ENCODE measurements around the gene TANGO2.

TANGO2 gene

GRCh38 chr22:20080776-20081654, 60.1 kb downstream of the TANGO2 start:
- no peak for TF ChIP-seq CTCF (IDR thresholded peaks at IDR 0.05; ENCODE audit: extremely low read depth, insufficient read depth, missing control alignments)
- DNase-seq (ENCODE audit: low spot score): peak; percentile 40
- in situ Hi-C loops (cut with MboI; ENCODE audit: low pct_unique_long_range_greater_than_20kb, low sequenced_read_pairs, unreplicated experiment): no loop called here

GRCh38 chr22:20083157-20083890, 62.4 kb downstream of the TANGO2 start:
- no peak for DNase-seq (ENCODE audit: low spot score)
- in situ Hi-C loops (cut with MboI; ENCODE audit: low pct_unique_long_range_greater_than_20kb, low sequenced_read_pairs, unreplicated experiment): no loop called here
- TF ChIP-seq CTCF (IDR thresholded peaks at IDR 0.05; ENCODE audit: extremely low read depth, insufficient read depth, missing control alignments): no peak

GRCh38 chr22:20083891-20084546, 63.1 kb downstream of the TANGO2 start:
- no peak for TF ChIP-seq CTCF (IDR thresholded peaks at IDR 0.05; ENCODE audit: extremely low read depth, insufficient read depth, missing control alignments)

GRCh38 chr22:20084547-20085413, 63.9 kb downstream of the TANGO2 start:
- in situ Hi-C loops (cut with MboI; ENCODE audit: low pct_unique_long_range_greater_than_20kb, low sequenced_read_pairs, unreplicated experiment): no loop called here
- peak; percentile 46 for TF ChIP-seq CTCF (IDR thresholded peaks at IDR 0.05; ENCODE audit: extremely low read depth, insufficient read depth, missing control alignments)
- no peak for DNase-seq (ENCODE audit: low spot score)

More at GRCh38 chr22:20083891-20084546, 63.1 kb downstream of the TANGO2 start:
- no peak for DNase-seq (ENCODE audit: low spot score)
- in situ Hi-C loops (cut with MboI; ENCODE audit: low pct_unique_long_range_greater_than_20kb, low sequenced_read_pairs, unreplicated experiment): no loop called here

GRCh38 chr22:20085651-20086050, 64.7 kb downstream of the TANGO2 start:
- in situ Hi-C loops (cut with MboI; ENCODE audit: low pct_unique_long_range_greater_than_20kb, low sequenced_read_pairs, unreplicated experiment): no loop called here
- no peak for DNase-seq (ENCODE audit: low spot score)
- TF ChIP-seq CTCF (IDR thresholded peaks at IDR 0.05; ENCODE audit: extremely low read depth, insufficient read depth, missing control alignments): no peak
